HG03460 (cell line): Measurements from ENCODE around the gene MAP4K5.

ENCODE experiments used
- ATAC-seq: cut with Tn5 transposase; IDR thresholded peaks from one replicate; pipeline ENCODE4 v1.9.1; 2021; ENCODE audit not compliant: unreplicated experiment

MAP4K5 gene

DNA sequence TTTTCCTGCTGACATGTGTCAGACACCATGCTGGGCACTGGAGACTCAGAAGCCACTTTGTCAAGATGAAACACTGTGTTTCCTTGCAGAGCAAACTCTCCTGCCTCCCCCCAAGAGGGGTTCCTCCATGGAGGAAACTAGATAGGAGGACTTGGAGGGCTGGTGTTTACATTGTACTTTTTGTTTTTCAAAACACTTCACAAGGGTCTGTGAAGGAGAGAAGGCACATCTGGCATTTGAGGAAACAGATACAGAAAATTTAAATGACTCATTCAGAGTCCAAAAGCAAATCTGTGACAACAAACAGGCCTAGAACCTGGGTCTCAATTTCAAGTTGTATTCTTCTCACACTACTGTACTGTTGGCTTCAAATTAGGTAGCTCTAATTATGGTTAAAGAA, 128.9 kb downstream of the MAP4K5 start:
- no peak for ATAC-seq

DNA sequence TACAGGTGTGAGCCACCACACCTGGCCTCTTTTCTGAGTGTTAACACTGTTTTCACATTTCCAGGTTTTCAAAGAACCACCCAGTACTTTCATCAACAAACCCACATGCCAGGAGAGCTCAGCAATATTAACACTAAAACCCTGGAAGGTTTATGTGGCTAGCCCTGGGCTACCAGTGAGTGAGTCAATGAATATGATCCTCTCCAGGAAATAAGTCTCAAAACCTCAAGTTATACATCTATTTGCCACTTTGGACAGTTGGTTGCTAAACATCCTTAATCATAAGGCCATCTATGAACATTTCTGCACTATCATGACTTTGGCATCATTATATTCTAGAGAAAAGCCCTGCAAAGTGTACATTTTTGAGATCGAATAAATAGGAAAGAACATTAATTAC, 129.4 kb downstream of the MAP4K5 start:
- ATAC-seq: no peak

DNA sequence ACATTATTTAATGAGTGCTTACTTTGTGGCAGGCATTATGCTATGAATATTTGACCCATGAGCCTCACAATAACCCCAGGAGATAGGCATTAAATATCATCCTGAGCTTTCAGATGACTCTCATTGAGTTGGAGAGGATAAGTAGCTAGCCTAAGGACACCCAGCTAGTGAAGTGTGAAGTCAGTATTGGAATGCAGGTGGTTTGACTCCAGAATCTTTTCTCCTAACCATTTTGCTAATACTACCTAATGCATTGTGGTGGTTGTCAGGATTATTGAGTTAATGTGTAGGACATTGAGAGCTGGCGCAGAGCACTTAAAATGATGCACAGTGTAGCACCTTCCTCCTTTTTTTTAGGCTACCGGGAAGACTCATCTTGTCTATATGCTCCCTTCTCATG, 131.9 kb downstream of the MAP4K5 start:
- ATAC-seq: no peak

DNA sequence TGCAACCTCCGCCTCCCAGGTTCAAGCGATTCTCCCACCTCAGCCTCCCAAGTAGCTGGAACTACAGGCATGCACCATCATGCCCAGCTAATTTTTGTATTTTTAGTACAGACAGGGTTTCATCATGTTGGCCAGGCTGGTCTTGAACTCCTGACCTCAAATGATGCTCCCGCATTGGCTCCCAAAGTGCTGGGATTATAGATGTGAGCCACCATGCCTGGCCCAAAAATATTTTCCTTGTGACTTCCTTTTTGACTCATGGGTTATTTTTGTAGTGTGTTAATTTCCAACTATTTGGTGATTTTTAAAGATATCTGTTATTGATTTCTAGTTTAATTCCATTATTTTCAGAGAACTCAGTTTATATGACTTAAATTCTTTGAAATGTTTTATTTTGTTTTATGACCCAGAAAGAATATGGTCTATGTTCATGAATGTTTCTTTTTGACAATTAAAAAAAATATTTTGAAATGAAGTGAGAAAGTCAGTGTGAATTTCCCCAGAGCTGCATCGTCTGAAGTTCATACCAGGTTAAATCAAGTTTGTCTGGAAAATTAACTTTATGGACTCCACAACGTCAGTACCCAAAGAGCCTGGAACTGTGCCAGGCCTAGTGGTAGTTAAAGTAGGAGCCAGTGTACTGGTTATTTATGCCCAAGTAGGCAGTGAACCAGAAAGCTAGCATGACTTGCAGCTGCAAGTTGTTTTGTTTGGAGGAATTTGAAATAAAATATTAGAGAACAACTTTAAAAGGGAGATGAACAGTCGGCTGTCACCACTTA, 132.9 kb downstream of the MAP4K5 start:
- ATAC-seq: no peak

DNA sequence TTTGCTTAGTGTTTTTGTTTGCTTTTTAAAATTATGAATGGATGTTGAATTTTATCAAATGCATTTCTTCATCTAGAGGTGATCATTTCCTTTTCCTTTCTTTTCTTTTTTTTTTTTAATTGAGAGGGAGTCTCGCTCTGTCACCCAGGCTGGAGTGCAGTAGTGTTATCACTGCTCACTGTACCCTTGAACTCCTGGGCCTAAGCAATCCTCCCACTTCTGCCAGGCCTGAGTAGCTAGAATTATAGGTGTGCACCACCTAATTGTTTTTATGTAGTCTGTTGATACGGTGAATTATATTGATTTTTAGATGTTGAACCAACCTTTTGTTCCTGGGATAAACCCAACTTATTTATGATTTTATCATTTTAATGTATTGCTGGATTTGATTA, 134.2 kb downstream of the MAP4K5 start:
- no peak for ATAC-seq

DNA sequence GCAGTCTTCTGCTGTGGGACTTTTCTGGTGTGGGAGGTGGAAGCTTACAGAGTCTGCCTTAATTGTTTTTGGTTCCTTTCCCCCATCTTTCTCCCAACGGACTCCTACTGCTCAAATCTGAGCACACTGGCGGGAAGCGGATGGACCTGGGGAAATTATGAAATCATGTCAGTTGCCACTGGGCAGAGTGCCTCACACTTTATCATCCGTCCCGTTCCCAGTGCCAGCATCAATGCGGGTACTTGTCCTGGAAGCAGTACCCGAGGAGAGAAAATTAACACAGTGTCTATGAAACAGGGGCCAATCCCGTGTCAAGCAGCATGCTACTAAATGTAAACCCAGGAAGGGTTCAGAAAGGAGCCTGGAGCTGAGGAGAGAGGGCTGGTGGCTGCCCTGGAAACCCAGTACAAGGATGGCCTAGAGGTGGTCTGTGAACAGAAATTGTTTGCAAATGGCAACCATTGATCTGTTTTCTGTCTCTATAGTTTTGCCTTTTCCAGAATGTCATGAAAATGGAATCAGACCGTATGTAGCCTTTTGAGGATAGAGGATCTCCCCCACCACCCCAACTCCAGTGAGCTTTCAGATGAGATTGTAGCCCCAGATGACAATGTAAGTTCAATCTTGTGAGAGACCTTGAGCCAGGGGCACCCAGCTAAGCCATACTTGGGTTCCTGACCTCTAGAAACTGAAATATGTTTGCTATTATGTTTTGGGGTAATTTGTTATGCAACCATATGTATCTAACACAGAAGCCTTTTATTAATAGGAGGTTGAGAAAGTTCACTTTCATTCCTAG, 134.8 kb downstream of the MAP4K5 start:
- ATAC-seq: no peak

DNA sequence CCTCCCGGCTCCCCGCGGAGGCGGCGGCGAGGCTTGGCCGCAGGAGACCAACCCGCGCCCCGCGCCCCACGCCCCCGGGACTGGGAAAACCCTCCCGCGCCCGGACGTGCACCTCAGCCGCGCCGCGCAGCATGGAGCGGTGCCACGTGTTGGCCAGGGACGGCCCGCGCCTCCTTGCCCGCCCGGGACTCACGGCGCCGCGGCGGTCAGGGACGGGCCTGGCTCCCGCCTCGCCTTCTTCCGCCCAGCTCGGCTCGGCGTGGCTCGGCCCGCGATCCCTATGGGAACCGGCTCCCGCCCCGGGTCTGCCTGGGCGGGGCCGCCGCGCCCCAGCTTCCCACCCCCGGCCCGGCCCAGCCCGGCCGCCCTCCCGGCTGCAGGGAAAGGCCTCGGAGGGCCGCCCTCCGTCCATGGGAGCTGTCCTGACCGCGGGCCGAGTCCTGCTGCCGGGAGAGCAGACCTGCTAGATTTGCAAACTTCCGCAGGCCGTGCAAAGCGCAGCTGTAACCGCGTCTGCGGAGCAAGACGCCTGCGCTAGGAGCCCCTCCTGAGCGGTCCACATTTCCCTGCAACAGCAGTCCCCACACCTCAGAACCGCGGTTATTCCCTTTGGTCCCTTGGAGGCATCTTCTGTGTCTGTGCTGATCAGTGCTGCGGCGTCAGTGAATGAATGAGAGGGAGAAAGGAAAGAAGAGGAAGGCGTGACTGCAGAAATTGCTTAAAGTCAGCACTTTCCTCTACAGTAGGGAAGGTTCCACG, 135.6 kb downstream of the MAP4K5 start, which contains the start of gene CDKL1:
CDKL1 (minus strand) TSS at position 251 of the 759 bp plus-strand sequence. CDS start 1,013 bp downstream, outside the sequence.
- peak; percentile 57 for ATAC-seq

DNA sequence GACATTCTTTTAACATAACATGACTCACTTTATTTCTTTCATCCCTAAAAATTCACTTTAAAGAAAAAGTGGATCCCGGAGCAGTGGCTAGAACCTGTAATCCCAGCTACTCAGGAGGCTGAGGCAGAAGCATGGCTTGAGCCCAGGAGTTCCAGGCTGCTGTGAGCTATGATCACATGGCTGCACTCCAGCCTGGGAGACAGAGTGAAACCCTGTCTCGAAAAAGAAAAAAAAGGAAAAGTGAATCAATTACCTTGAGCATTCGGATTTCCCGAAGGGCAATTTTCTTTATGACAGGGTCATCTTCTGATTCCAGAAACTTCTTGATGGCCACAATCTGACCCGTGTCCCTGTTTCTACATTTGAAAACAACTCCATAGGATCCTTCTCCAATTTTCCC, 136.9 kb downstream of the MAP4K5 start:
- ATAC-seq: no peak

DNA sequence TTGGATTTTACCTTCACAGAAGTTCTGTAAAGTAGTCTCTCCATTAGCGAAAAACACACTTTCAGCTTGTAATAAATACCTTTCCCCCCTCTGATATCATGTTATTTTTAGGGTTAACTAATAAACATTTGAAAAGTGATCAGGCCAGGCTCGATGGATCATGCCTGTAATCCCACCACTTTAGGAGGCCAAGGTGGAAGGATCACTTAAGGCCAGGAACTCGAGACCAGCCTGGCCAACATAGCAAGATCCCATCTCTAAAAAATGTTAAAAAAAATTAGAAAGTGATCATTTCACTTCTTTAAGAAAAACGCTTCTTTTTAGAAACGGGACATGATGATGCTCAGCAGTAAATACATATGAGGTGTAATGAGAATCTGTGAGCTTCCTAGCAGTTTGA, 137.7 kb downstream of the MAP4K5 start:
- no peak for ATAC-seq

DNA sequence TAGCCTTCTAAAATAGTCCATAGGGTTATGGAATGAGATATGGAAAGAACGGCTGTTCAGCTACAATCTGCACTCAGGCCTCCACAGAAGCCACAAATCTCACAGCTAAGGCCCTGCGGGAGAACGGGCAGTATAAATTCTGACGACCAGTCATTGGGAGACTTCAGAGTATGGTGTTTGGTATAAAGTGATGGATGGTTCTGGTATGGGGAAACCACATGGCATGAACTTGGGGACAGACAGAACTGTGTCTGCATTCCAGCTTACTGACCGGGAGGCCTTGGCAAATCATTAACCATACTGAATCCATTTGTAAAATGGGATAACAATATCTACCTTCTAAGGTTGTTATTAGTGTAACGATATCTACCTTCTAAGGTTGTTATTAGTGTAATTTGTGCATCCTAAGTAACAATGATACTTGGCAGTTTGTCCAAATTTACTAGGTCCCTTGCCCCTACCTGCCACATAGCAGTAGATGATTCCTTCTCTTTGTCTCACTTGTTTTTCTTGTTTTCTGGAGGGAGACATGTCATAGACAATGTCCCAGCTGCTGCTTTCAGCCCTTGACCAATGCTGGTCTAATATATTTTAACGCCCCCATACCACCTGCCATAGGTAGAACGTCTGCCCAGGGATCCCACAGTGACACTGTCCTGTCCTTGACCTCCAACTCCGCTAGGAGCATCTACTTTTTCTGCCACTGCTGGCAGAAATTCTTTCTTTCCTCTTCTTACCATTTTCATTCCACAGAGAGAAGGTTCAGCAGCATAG, 142.5 kb downstream of the MAP4K5 start:
- no peak for ATAC-seq

DNA sequence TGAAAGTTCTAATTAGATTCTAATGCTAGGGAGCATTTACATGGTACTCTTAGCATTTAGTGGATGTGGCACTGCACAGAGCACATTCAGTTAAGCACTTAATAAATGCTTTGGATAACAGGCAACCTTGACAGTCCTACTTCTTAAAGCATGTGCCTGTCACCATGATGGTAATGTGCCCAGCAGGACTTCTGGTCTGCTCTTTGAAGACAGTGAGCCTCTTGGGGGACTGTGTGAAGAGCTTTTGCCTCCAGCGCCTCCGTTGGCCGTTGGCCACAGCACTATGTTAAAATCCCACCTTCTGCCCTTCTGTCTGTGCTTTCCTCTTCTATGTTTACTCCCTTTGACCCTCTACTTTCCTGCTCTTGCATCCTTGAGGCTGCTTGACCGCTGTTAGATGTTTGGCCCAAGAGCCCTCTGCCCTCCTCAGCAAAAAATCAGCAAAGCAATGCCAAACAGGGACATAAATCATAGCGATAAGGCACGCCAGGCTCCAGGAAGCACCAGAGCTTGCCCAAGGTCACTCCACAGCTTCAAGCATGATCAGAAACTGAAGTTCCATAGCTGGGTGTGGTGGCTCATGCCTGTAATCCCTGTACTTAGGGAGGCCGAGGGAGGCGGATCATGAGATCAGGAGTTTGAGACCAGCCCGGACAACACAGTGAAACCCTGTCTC, 144.0 kb downstream of the MAP4K5 start:
- no peak for ATAC-seq

DNA sequence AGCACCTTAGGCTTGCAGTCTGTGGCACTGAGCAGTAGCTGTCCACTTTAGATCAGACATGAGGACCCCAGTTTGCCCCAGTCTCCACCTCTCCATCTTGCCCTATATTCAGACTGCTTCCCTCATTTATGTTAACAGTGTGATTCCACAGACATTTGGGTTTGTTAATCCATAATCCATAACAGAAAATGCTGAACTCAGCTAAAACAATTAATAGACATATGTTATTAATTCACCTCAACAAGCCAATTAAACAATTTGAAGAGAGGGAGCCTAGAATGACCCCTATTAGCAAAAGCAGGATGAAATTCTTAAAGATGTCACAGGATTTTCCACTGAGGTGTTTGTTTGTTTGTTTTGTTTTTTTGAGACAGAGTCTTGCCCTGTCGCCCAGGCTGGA, 144.8 kb downstream of the MAP4K5 start:
- ATAC-seq: no peak

DNA sequence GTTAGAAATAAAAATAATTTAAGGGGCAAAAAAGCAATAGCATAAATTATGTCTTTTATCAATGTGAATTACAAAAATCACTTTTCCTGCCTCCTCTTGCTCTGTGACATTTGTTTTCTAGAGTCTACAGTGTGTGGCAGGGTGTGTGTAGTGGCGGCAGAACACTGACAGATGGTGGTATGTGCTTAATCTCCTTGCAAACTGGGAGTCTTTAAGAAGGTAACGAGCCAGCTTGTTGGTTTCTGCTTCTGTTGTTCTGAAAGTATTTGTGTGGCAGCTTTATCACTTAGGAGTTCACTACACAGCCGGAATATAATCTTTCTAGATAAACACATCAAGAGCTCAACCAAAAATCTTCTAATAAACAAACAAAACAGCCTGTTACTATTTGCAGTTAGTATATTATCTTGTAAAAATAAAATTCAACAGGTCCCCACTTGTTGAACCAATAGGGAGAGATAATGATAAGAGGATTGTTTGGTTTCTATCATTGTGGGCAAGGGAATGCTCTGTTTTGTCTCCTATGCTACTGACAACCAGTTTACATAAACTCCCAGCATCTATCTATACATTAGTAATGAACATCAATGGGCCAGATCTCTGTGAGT, 148.6 kb downstream of the MAP4K5 start:
- no peak for ATAC-seq

DNA sequence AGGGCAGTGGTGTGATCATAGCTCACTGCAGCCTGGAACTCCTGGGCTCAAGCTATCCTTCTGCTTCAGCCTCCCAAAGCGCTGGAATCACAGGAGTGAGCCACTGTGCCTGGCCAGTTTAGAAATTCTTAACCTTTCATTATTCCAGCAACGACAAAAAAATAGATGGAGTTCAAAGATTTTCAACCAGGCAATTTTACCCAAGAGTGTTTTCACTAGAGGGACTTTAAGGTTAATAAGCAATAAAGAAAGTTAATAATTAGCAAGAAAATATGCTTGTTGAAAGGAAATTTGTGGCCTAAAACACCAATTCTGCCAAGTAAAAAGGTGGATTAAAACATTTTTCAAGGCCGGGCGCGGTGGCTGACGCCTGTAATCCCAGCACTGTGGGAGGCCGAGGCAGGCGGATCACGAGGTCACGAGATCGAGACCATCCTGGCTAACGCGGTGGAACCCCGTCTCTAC, 150.5 kb downstream of the MAP4K5 start:
- no peak for ATAC-seq

DNA sequence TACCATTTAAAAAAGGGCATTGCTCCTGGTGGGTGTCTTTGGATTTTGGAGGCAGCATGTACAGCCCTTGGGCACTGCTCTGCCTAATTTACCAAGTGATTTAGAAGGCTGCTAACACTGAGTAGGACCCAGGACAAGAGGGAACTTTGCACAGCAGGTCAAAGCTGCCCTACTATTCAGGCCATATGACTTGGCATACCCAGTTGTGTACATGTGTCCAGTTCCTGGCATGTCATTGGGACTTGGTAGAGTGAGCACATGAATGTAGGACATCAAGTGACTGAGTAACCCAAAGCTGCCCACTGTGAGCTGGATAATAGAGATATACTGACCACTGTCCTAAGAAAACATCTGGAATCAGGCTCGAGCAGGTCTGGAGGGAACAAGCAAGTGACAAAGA, 151.4 kb downstream of the MAP4K5 start:
- no peak for ATAC-seq

DNA sequence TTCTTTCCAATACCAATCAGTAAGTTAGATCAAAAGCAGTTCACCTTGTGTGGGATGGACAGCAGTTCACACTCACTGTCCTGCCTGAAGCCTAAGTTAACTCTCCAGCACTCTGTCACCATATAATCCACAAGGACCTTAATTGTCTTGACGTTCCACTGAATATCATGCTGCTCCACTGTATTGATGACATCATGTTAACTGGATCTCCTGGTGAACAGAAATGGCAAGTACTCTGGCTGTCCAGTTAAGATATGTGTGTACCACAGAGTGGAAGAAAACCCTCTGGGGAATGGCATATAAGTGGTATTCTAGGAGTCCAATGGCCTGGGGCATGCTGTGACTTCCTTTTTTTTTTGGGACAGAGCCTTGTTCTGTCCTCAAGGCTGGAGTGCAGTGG, 151.9 kb downstream of the MAP4K5 start:
- no peak for ATAC-seq

DNA sequence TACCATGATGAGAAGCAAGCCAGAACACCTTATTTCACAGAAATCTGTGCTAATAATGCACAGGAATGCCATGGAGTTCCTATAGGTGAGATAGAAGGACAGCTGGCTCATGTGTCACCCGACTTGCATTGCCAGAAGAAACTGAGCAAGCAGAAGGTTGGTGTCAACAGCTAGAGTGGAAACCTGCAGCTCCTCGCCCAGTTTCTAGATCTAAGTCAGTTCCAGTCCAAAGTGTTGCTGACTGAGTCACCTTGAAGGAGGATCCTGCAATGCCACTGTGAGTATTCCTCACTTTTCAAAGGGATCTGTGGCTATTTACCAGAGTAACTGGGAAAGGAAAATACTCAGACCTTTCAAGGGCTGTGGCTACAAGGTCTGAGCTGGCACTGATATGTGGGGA, 152.8 kb downstream of the MAP4K5 start:
- ATAC-seq: no peak

DNA sequence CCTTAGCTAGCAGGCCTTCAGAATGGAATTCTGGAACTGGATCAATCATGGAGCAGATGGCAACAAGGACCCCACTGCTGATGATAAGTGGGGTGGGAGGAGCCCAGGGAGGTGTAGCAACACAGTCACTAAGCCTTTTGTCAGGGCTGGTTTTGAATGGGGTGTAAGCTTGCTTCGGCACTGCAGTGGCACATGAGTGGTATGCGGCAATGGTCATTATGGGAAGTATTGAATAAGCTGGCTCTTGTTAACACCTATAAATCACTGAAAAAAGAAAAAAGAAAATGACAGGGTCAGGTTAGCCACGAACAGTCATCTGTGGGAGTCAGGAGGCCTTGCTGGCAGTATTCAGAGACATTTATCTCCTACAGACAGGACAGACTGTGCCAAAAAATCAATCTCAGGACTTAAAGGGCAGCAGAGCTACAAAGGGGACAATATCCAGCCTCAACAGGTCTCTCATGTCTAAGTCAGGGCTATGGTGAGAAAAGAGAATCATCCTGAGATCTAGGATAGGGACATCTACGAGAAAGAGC, 154.8 kb downstream of the MAP4K5 start:
- ATAC-seq: no peak

DNA sequence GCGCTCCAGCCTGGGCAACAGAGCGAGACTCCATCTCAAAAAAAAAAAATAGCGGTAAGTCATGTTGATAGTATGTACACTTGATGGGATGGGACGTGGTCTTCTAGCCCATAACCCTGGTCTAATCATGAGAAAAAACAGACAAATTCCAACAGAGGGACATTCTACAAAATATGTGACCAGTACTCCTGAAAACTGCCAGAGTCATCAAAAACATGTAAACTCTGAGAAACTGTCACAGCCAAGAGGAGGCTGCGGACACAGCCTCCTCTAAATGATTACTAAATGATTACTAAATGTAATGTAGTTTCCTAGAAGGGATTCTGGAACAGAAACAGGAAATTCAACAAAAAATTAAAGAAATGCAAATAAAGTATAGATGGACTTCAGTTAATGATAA, 156.6 kb downstream of the MAP4K5 start:
- ATAC-seq: no peak

DNA sequence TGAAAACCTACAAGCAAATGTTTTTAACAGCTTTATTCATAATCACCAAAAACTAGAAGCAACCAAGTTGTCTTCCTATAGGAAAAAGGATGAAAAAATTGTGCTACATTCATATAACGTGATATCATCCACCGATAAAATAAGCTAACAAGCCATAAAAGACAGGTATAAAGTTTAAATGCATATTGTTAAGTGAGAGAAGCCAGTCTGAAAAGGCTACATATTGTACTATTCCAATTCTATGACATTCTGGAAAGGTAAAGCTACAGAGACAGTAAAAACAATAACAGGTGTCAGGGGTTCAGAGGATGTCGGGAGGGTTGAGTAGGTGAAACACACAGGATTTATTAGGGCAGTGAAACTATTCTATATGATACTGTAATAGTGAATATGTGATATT, 158.4 kb downstream of the MAP4K5 start:
- ATAC-seq: no peak
